Activated CD4-positive, alpha-beta T cell treated with anti-CD3 and anti-CD28 coated beads, Interleukin-2, amount 10 ng/mL, durations not matched to agents 7 days and 5 days (primary cell): ENCODE measurements around the gene FOXJ2. TPM values are rescaled to one million over a fixed set of nuclear protein-coding genes. Genes with fewer than 3 reads are reported as not detected.

Experiments
- total RNA-seq, 2 experiments: library from RNA; stranded (reverse); gene quantifications; one replicate each; pipeline ENCODE4 v1.2.3, GENCODE V29; 2021

Gene FOXJ2
- total RNA-seq, 2 experiments from 2014 or later: 21.4 to 22.5 TPM

Other genes starting within 250 kb of the FOXJ2 start
- not detected for gene NANOG, start 243.3 kb upstream of the FOXJ2 start, total RNA-seq
- under 1 TPM; 0.12 to 0.19 TPM for gene SLC2A14, start 159.8 kb upstream of the FOXJ2 start, total RNA-seq
- 100 to 1,000 TPM; 227 to 230 TPM for gene SLC2A3, start 96.5 kb upstream of the FOXJ2 start, total RNA-seq
- 1 to 10 TPM; 5.4 to 5.9 TPM for gene C3AR1, start 33.6 kb downstream of the FOXJ2 start, total RNA-seq
- 10 to 100 TPM; 38.0 to 39.4 TPM for gene NECAP1, start 49.6 kb downstream of the FOXJ2 start, total RNA-seq
- gene CLEC4A, start 90.9 kb downstream of the FOXJ2 start, total RNA-seq: under 1 TPM in 1 of 2 experiments, not detected in 1; 0.19 TPM
- not detected for gene ZNF705A, start 124.3 kb downstream of the FOXJ2 start, total RNA-seq
- under 1 TPM in 1 of 2 experiments, not detected in 1; 0.15 TPM for gene FAM90A1, start 194.9 kb downstream of the FOXJ2 start, total RNA-seq